IMR-90 (cell line): ENCODE data around the gene PSMD14.

ENCODE experiments used
- BHLHE40 ChIP-seq: fragments of 150-350 bp; IDR thresholded peaks from 2 replicates; pipeline ENCODE4 v1.6.1; 2016; ENCODE audit warnings: mild to moderate bottlenecking, low read depth, low read length
- CEBPB ChIP-seq: IDR thresholded peaks from 2 replicates; pipeline ENCODE4 v1.6.1; 2012; ENCODE audit warnings: low read depth, low read length, improper control_type of control experiment
- CHD1 ChIP-seq: IDR thresholded peaks from 2 replicates; pipeline ENCODE4 v1.6.1; 2012; ENCODE audit warnings: low read depth, low read length, improper control_type of control experiment
- CTCF ChIP-seq: conservative IDR thresholded peaks from 2 replicates; pipeline ENCODE4 v1.5.1; 2012; ENCODE audit warnings: mild to moderate bottlenecking, low read depth, low read length, improper control_type of control experiment
- MAFK ChIP-seq: IDR thresholded peaks from 2 replicates; pipeline ENCODE4 v1.6.1; 2012; ENCODE audit warnings: low read depth, low read length, improper control_type of control experiment
- MAZ ChIP-seq: IDR thresholded peaks from 2 replicates; pipeline ENCODE4 v1.6.1; 2012; ENCODE audit warnings: low read depth, mild to moderate bottlenecking, low read length, improper control_type of control experiment, moderate library complexity, borderline replicate concordance
- MXI1 ChIP-seq: IDR thresholded peaks from 2 replicates; pipeline ENCODE4 v1.6.1; 2012; ENCODE audit warnings: low read depth, mild to moderate bottlenecking, low read length, moderate library complexity, borderline replicate concordance
- POLR2A ChIP-seq: IDR thresholded peaks from 2 replicates; pipeline ENCODE4 v1.6.1; 2012; ENCODE audit warnings: mild to moderate bottlenecking, low read depth, low read length
- RAD21 ChIP-seq: IDR thresholded peaks from 2 replicates; pipeline ENCODE4 v1.6.1; 2012; ENCODE audit warnings: low read length, improper control_type of control experiment
- RFX5 ChIP-seq: IDR thresholded peaks from 2 replicates; pipeline ENCODE4 v1.8.0; 2012; ENCODE audit warnings: low read depth, mild to moderate bottlenecking, low read length, moderate library complexity

- TF ChIP-seq CTCF (no peak), CEBPB (no peak), POLR2A (no peak), RFX5 (no peak), BHLHE40 (no peak), RAD21 (no peak), MAFK (no peak), MAZ (no peak), MXI1 (no peak), CHD1 (no peak)
Measured at GRCh38 chr2:161306919-161307318, 1.3 kb upstream of the PSMD14 start.
